Astrocyte of the cerebellum (primary cell): ENCODE data around the gene SHCBP1L.

ENCODE experiments used
- DNase-seq: peaks from one replicate; pipeline ENCODE4 v3.0.0-alpha.2; 2011; ENCODE audit warnings: low read depth
- H3K4me3 ChIP-seq: 2 replicates; pipeline ENCODE4 v1.5.1; 2011; ENCODE audit warnings: mild to moderate bottlenecking, low read depth, low read length, moderate library complexity
- CTCF ChIP-seq: IDR thresholded peaks from 2 replicates; pipeline ENCODE4 v1.5.1; 2012; ENCODE audit warnings: low read length, low read depth, moderate library complexity, mild to moderate bottlenecking; ENCODE audit errors: missing control alignments
- in situ Hi-C: cut with HindIII; loops from 2 replicates; pipeline ENCODE4 v1.10.0; 2017; ENCODE audit warnings: low sequenced_read_pairs

SHCBP1L gene

GRCh38 chr1:182886985-182887384, 66.0 kb downstream of the SHCBP1L start:
- in situ Hi-C loops: loop anchor here (5.0 kb wide), 1 partner anchor 35 kb away; no protein-coding TSS in a partner anchor
- no peak for TF ChIP-seq CTCF
- no peak overlapping the region for H3K4me3 ChIP-seq
- DNase-seq: no peak

GRCh38 chr1:182885591-182885990, 67.4 kb downstream of the SHCBP1L start:
- H3K4me3 ChIP-seq: no peak overlapping the region
- TF ChIP-seq CTCF: no peak
- in situ Hi-C loops: loop anchor here (5.0 kb wide), 1 partner anchor 33 kb away; no protein-coding TSS in a partner anchor
- DNase-seq: no peak

GRCh38 chr1:182884872-182885271, 68.1 kb downstream of the SHCBP1L start:
- H3K4me3 ChIP-seq: no peak overlapping the region
- no peak for DNase-seq
- TF ChIP-seq CTCF: no peak
- in situ Hi-C loops: loop anchor here (5.0 kb wide), 1 partner anchor 33 kb away; no protein-coding TSS in a partner anchor

- in situ Hi-C loops: no loop called here
- no peak for DNase-seq
- no peak for TF ChIP-seq CTCF
- H3K4me3 ChIP-seq: no peak overlapping the region
Observed at GRCh38 chr1:182877842-182878241, 75.1 kb downstream of the SHCBP1L start.

GRCh38 chr1:182877331-182877730, 75.6 kb downstream of the SHCBP1L start:
- no peak for DNase-seq
- H3K4me3 ChIP-seq: no peak overlapping the region
- TF ChIP-seq CTCF: no peak
- in situ Hi-C loops: no loop called here

- no peak for TF ChIP-seq CTCF
- in situ Hi-C loops: no loop called here
- no peak overlapping the region for H3K4me3 ChIP-seq
- no peak for DNase-seq
Observed at GRCh38 chr1:182875889-182876288, 77.1 kb downstream of the SHCBP1L start.

- H3K4me3 ChIP-seq: no peak overlapping the region
- in situ Hi-C loops: no loop called here
- no peak for TF ChIP-seq CTCF
- DNase-seq: no peak
Observed at GRCh38 chr1:182872881-182873280, 80.1 kb downstream of the SHCBP1L start.
